Liver (tissue), 9 donors: ENCODE results near the gene GSTA2. TPM values are rescaled to one million over a fixed set of nuclear protein-coding genes. Genes with fewer than 3 reads are reported as not detected.
A peak's percentile ranks its signal among the peaks of the same experiment; 100 is the strongest.

Experiments used
- DNase-seq: peaks from one replicate; pipeline ENCODE4 v3.0.0-alpha.2; 2017; ENCODE audit warnings: low spot score
- H3K27ac ChIP-seq, 2 donors: one replicate each; pipeline ENCODE4 v1.7.0; 2013; ENCODE audit warnings: inconsistent platforms in 2 of 2, low read length in 2 of 2, control low read depth in 1 of 2, low read depth in 1 of 2, mild to moderate bottlenecking in 1 of 2
- H3K27me3 ChIP-seq, 4 donors: one replicate each; pipeline versions ENCODE4 v1.6.1 to v1.7.0; 2013; ENCODE audit warnings: low read length in 3 of 4, inconsistent platforms in 1 of 4, mild to moderate bottlenecking in 1 of 4, moderate library complexity in 1 of 4; ENCODE audit not compliant: control insufficient read depth in 4 of 4, insufficient read depth in 4 of 4
- H3K36me3 ChIP-seq, 4 donors: one replicate each; pipeline versions ENCODE4 v1.6.1 to v1.7.0; 2013; ENCODE audit warnings: low read length in 3 of 4, mild to moderate bottlenecking in 3 of 4, low read depth in 1 of 4, moderate library complexity in 1 of 4; ENCODE audit not compliant: control insufficient read depth in 4 of 4, insufficient read depth in 3 of 4
- H3K4me1 ChIP-seq, 4 donors: one replicate each; pipeline versions ENCODE4 v1.6.1 to v1.7.0; 2013; ENCODE audit warnings: low read length in 3 of 4, mild to moderate bottlenecking in 3 of 4, moderate library complexity in 1 of 4; ENCODE audit not compliant: control insufficient read depth in 4 of 4, insufficient read depth in 4 of 4
- H3K4me3 ChIP-seq, 3 donors: one replicate each; pipeline versions ENCODE4 v1.6.1 to v1.7.0; 2013; ENCODE audit warnings: low read length in 3 of 3, control low read depth in 1 of 3, low read depth in 1 of 3, mild to moderate bottlenecking in 1 of 3
- H3K9ac ChIP-seq, 2 donors: one replicate each; pipeline ENCODE4 v1.7.0; 2013; ENCODE audit warnings: low read length in 2 of 2, mild to moderate bottlenecking in 2 of 2, moderate library complexity in 2 of 2, control low read depth in 1 of 2, low read depth in 1 of 2
- H3K9me3 ChIP-seq, 4 donors: one replicate each; pipeline versions ENCODE4 v1.6.1 to v1.7.0; 2013; ENCODE audit warnings: low read length in 3 of 4; ENCODE audit not compliant: control insufficient read depth in 4 of 4
- ATF3 ChIP-seq: IDR thresholded peaks from 2 replicates; pipeline ENCODE4 v1.6.1; 2016; ENCODE audit warnings: antibody characterized with exemption
- EGR1 ChIP-seq, 2 donors: IDR thresholded peaks; 2 replicates each; pipeline ENCODE4 v1.6.1; 2016 to 2018; ENCODE audit warnings: antibody characterized with exemption in 2 of 2, low read depth in 2 of 2
- FOXA1 ChIP-seq: IDR thresholded peaks from 2 replicates; pipeline ENCODE4 v1.6.1; 2016; ENCODE audit warnings: antibody characterized with exemption
- FOXA2 ChIP-seq: IDR thresholded peaks from 2 replicates; pipeline ENCODE4 v1.6.1; 2016; ENCODE audit warnings: antibody characterized with exemption
- HNF4A ChIP-seq, 2 donors: conservative IDR thresholded peaks; 2 replicates each; pipeline ENCODE4 v1.6.1; 2016; ENCODE audit warnings: antibody characterized with exemption in 2 of 2, mild to moderate bottlenecking in 2 of 2
- HNF4G ChIP-seq: IDR thresholded peaks from 2 replicates; pipeline ENCODE4 v1.6.1; 2016; ENCODE audit warnings: antibody characterized with exemption
- JUND ChIP-seq, 2 donors: IDR thresholded peaks; 2 replicates each; pipeline ENCODE4 v1.6.1; 2016; ENCODE audit warnings: antibody characterized with exemption in 2 of 2
- NR2F2 ChIP-seq: IDR thresholded peaks from 2 replicates; pipeline ENCODE4 v1.6.1; 2016; ENCODE audit warnings: antibody characterized with exemption
- RAD21 ChIP-seq, 2 donors: IDR thresholded peaks; 2 replicates each; pipeline ENCODE4 v1.6.1; 2016; ENCODE audit warnings: antibody characterized with exemption in 2 of 2, mild to moderate bottlenecking in 2 of 2
- REST ChIP-seq: IDR thresholded peaks from 2 replicates; pipeline ENCODE4 v1.6.1; 2016; ENCODE audit warnings: antibody characterized with exemption, mild to moderate bottlenecking
- SP1 ChIP-seq: IDR thresholded peaks from 2 replicates; pipeline ENCODE4 v1.6.1; 2018; ENCODE audit warnings: antibody characterized with exemption, mild to moderate bottlenecking
- TAF1 ChIP-seq: conservative IDR thresholded peaks from 2 replicates; pipeline ENCODE4 v1.6.1; 2016; ENCODE audit warnings: antibody characterized with exemption, mild to moderate bottlenecking
- YY1 ChIP-seq: IDR thresholded peaks from 2 replicates; pipeline ENCODE4 v1.6.1; 2016; ENCODE audit warnings: antibody characterized with exemption, mild to moderate bottlenecking
- ZBTB33 ChIP-seq: IDR thresholded peaks from 2 replicates; pipeline ENCODE4 v1.6.1; 2016; ENCODE audit warnings: antibody characterized with exemption
- WGBS: extraction: QIAGEN DNeasy Blood & Tissue Kit; methylation state at CpG from one replicate; pipeline ENCODE4 v1.1.7; 2013; 5-methylcytosine and 5-hydroxymethylcytosine counted together
- polyA plus RNA-seq, 2 donors: library from polyadenylated mRNA; stranded (reverse) in 1 of 2; unstranded in 1 of 2; fragments of 200-250 nt in 1 of 2; fragments of >200 nt in 1 of 2; fragmentation: Nextera tagmentation in 1 of 2; extraction: Ambion mirVana in 1 of 2; gene quantifications; one replicate each; pipeline versions ENCODE4 v1.2.1 to v1.2.3, GENCODE V29; 2013 to 2015
- total RNA-seq, 2 donors: library from RNA; depleted of rRNA; stranded (reverse); fragments of >200 nt; gene quantifications; one replicate each; pipeline ENCODE4 v1.2.3, GENCODE V29; 2014
- TF ChIP-seq, protein P1 (sequence below): fragments of 150-350 bp; IDR thresholded peaks from 2 replicates; pipeline ENCODE4 v1.5.1; 2017; ENCODE audit warnings: improper control_type of control experiment, low read depth, low read length; ENCODE audit not compliant: missing input control
- TF ChIP-seq, protein P2 (sequence below): IDR thresholded peaks from 2 replicates; pipeline ENCODE4 v1.6.1; 2016; ENCODE audit warnings: antibody characterized with exemption
- donor health status: healthy.
- donor health status: healthy.
- donor health status: healthy.
- donor health status: healthy.
- donor health status: healthy.

Gene GSTA2
- total and polyA plus RNA-seq, 4 donors = 1.4 to 110 (median 2.1) TPM

GRCh38 chr6:52724406-52725121 is 38.7 kb downstream of the GSTA2 start (continued):
- TF ChIP-seq REST (no peak), TAF1 (no peak), EGR1 (IDR thresholded peaks at IDR 0.05; ENCODE audit: low read depth in 2 of 2) (peak in 1 of 2 donors; percentile 13), YY1 (peak; percentile 67), NR2F2 (no peak), HNF4A (conservative IDR thresholded peaks at IDR 0.05) (peak; percentile 65 to 82)

- no peaks in the 10 kb centered on the region for H3K36me3 ChIP-seq
- H3K9ac ChIP-seq = no peak overlapping the region
- no peak for DNase-seq
- H3K4me3 ChIP-seq = no peak overlapping the region
- no peaks in the 10 kb centered on the region for H3K27me3 ChIP-seq
- H3K4me1 ChIP-seq = peaks cover 20 to 51% (median 45%) of the 10 kb centered on the region in 4 donors
- WGBS = 28% methylated on average over 2 of the region's 2 CpGs
- peak overlapping the region; percentile 71 to 79 for H3K27ac ChIP-seq
- TF ChIP-seq, protein P1, sequence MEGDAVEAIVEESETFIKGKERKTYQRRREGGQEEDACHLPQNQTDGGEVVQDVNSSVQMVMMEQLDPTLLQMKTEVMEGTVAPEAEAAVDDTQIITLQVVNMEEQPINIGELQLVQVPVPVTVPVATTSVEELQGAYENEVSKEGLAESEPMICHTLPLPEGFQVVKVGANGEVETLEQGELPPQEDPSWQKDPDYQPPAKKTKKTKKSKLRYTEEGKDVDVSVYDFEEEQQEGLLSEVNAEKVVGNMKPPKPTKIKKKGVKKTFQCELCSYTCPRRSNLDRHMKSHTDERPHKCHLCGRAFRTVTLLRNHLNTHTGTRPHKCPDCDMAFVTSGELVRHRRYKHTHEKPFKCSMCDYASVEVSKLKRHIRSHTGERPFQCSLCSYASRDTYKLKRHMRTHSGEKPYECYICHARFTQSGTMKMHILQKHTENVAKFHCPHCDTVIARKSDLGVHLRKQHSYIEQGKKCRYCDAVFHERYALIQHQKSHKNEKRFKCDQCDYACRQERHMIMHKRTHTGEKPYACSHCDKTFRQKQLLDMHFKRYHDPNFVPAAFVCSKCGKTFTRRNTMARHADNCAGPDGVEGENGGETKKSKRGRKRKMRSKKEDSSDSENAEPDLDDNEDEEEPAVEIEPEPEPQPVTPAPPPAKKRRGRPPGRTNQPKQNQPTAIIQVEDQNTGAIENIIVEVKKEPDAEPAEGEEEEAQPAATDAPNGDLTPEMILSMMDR = no peak
- TF ChIP-seq YY1 = no peak
- no peak for TF ChIP-seq ATF3
- TF ChIP-seq RAD21 (IDR thresholded peaks at IDR 0.05) = no peak
- no peak for TF ChIP-seq EGR1 (IDR thresholded peaks at IDR 0.05; ENCODE audit: low read depth in 2 of 2)
- TF ChIP-seq FOXA2 = no peak
- TF ChIP-seq JUND (IDR thresholded peaks at IDR 0.05) = no peak
- no peak for TF ChIP-seq SP1
- no peak for TF ChIP-seq HNF4G
- TF ChIP-seq TAF1 = no peak
- TF ChIP-seq, protein P2, sequence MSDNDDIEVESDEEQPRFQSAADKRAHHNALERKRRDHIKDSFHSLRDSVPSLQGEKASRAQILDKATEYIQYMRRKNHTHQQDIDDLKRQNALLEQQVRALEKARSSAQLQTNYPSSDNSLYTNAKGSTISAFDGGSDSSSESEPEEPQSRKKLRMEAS = no peak
- peak; percentile 47 for TF ChIP-seq NR2F2
- peak; percentile 21 for TF ChIP-seq ZBTB33
- TF ChIP-seq FOXA1 = no peak
- TF ChIP-seq REST = no peak
- H3K9me3 ChIP-seq = no peaks in the 10 kb centered on the region
Measured at GRCh38 chr6:52724042-52724405, 39.3 kb downstream of the GSTA2 start.
